Measurements from ENCODE around the gene CTSD.

The CTSD gene

GRCh38 chr11:1743585-1744136 lies 20.1 kb downstream of the CTSD start:
- DNase-seq = no peak
- no peak overlapping the region for H3K4me3 Mint-ChIP-seq
- no peak overlapping the region for H3K27ac Mint-ChIP-seq
- H3K9me3 Mint-ChIP-seq = peaks cover 10% of the 10 kb centered on the region
- CTCF ChIA-PET = no interaction called here
- H3K27me3 Mint-ChIP-seq = peaks cover 32% of the 10 kb centered on the region
- no peaks in the 10 kb centered on the region for H3K36me3 Mint-ChIP-seq
- no peaks in the 10 kb centered on the region for H3K4me1 Mint-ChIP-seq

- CTCF ChIA-PET = no interaction called here
- H3K27ac Mint-ChIP-seq = no peak overlapping the region
- H3K4me1 Mint-ChIP-seq = no peaks in the 10 kb centered on the region
- no peak overlapping the region for H3K4me3 Mint-ChIP-seq
- H3K27me3 Mint-ChIP-seq = peaks cover 29% of the 10 kb centered on the region
- DNase-seq = no peak
- H3K36me3 Mint-ChIP-seq = no peaks in the 10 kb centered on the region
- peaks cover 10% of the 10 kb centered on the region for H3K9me3 Mint-ChIP-seq
Measured at GRCh38 chr11:1742869-1743584, 20.7 kb downstream of the CTSD start.

- CTCF ChIA-PET = interaction anchor here (0.8 kb wide), 1 partner anchor 48 kb away, joined by 3 read pairs; no protein-coding TSS in a partner anchor
- no peaks in the 10 kb centered on the region for H3K4me1 Mint-ChIP-seq
- H3K9me3 Mint-ChIP-seq = peaks cover 16% of the 10 kb centered on the region
- no peaks in the 10 kb centered on the region for H3K36me3 Mint-ChIP-seq
- H3K4me3 Mint-ChIP-seq = no peak overlapping the region
- no peak overlapping the region for H3K27ac Mint-ChIP-seq
- peaks cover 23% of the 10 kb centered on the region for H3K27me3 Mint-ChIP-seq
- no peak for DNase-seq
Measured at GRCh38 chr11:1742371-1742770, 21.4 kb downstream of the CTSD start.

GRCh38 chr11:1741741-1742140 lies 22.0 kb downstream of the CTSD start:
- DNase-seq = no peak
- no peak overlapping the region for H3K4me3 Mint-ChIP-seq
- H3K4me1 Mint-ChIP-seq = no peaks in the 10 kb centered on the region
- no peak overlapping the region for H3K27ac Mint-ChIP-seq
- CTCF ChIA-PET = interaction anchor here (0.8 kb wide), 1 partner anchor 48 kb away, joined by 3 read pairs; no protein-coding TSS in a partner anchor
- H3K9me3 Mint-ChIP-seq = peaks cover 21% of the 10 kb centered on the region
- H3K27me3 Mint-ChIP-seq = peaks cover 16% of the 10 kb centered on the region
- H3K36me3 Mint-ChIP-seq = no peaks in the 10 kb centered on the region

- Mint-ChIP-seq H3K36me3 (no peaks in the 10 kb centered on the region), H3K9me3 (peaks cover 24% of the 10 kb centered on the region), H3K27me3 (peaks cover 19% of the 10 kb centered on the region), H3K4me1 (no peaks in the 10 kb centered on the region), H3K27ac (no peak overlapping the region), H3K4me3 (no peak overlapping the region)
- no peak for DNase-seq
- CTCF ChIA-PET = no interaction called here
Measured at GRCh38 chr11:1740786-1741530, 22.8 kb downstream of the CTSD start.

- CTCF ChIA-PET = no interaction called here
- Mint-ChIP-seq H3K9me3 (peaks cover 21% of the 10 kb centered on the region), H3K4me1 (no peaks in the 10 kb centered on the region), H3K27ac (no peak overlapping the region), H3K27me3 (peaks cover 27% of the 10 kb centered on the region), H3K4me3 (no peak overlapping the region), H3K36me3 (no peaks in the 10 kb centered on the region)
- DNase-seq = no peak
Measured at GRCh38 chr11:1739576-1739975, 24.2 kb downstream of the CTSD start.

GRCh38 chr11:1738380-1738779 lies 25.3 kb downstream of the CTSD start:
- H3K4me3 Mint-ChIP-seq = no peak overlapping the region
- H3K27me3 Mint-ChIP-seq = peaks cover 35% of the 10 kb centered on the region
- DNase-seq = no peak
- peaks cover 7% of the 10 kb centered on the region for H3K4me1 Mint-ChIP-seq
- CTCF ChIA-PET = no interaction called here
- H3K27ac Mint-ChIP-seq = no peak overlapping the region
- H3K9me3 Mint-ChIP-seq = peaks cover 21% of the 10 kb centered on the region
- H3K36me3 Mint-ChIP-seq = no peaks in the 10 kb centered on the region

- peaks cover 21% of the 10 kb centered on the region for H3K9me3 Mint-ChIP-seq
- CTCF ChIA-PET = no interaction called here
- H3K27me3 Mint-ChIP-seq = peaks cover 36% of the 10 kb centered on the region
- no peak overlapping the region for H3K4me3 Mint-ChIP-seq
- peaks cover 7% of the 10 kb centered on the region for H3K4me1 Mint-ChIP-seq
- DNase-seq = no peak
- H3K36me3 Mint-ChIP-seq = no peaks in the 10 kb centered on the region
- H3K27ac Mint-ChIP-seq = no peak overlapping the region
Measured at GRCh38 chr11:1737080-1737757, 26.5 kb downstream of the CTSD start.

- Mint-ChIP-seq H3K36me3 (no peaks in the 10 kb centered on the region), H3K27me3 (peaks cover 36% of the 10 kb centered on the region), H3K4me3 (no peak overlapping the region), H3K9me3 (peaks cover 24% of the 10 kb centered on the region), H3K4me1 (peaks cover 7% of the 10 kb centered on the region), H3K27ac (no peak overlapping the region)
- CTCF ChIA-PET = no interaction called here
- no peak for DNase-seq
Measured at GRCh38 chr11:1736447-1736992, 27.2 kb downstream of the CTSD start.

- H3K27me3 Mint-ChIP-seq = peaks cover 41% of the 10 kb centered on the region
- no peak overlapping the region for H3K27ac Mint-ChIP-seq
- H3K4me3 Mint-ChIP-seq = no peak overlapping the region
- no peak for DNase-seq
- no peaks in the 10 kb centered on the region for H3K36me3 Mint-ChIP-seq
- peaks cover 34% of the 10 kb centered on the region for H3K9me3 Mint-ChIP-seq
- peaks cover 8% of the 10 kb centered on the region for H3K4me1 Mint-ChIP-seq
- CTCF ChIA-PET = no interaction called here
Measured at GRCh38 chr11:1735271-1735670, 28.5 kb downstream of the CTSD start.

- no peak overlapping the region for H3K27ac Mint-ChIP-seq
- H3K36me3 Mint-ChIP-seq = no peaks in the 10 kb centered on the region
- H3K4me3 Mint-ChIP-seq = no peak overlapping the region
- no peak for DNase-seq
- peaks cover 44% of the 10 kb centered on the region for H3K27me3 Mint-ChIP-seq
- peaks cover 14% of the 10 kb centered on the region for H3K4me1 Mint-ChIP-seq
- peaks cover 34% of the 10 kb centered on the region for H3K9me3 Mint-ChIP-seq
- CTCF ChIA-PET = no interaction called here
Measured at GRCh38 chr11:1734641-1735081, 29.1 kb downstream of the CTSD start.

GRCh38 chr11:1733716-1734640 lies 29.7 kb downstream of the CTSD start:
- DNase-seq = no peak
- H3K27ac Mint-ChIP-seq = no peak overlapping the region
- H3K27me3 Mint-ChIP-seq = peaks cover 48% of the 10 kb centered on the region
- H3K4me3 Mint-ChIP-seq = no peak overlapping the region
- CTCF ChIA-PET = no interaction called here
- H3K4me1 Mint-ChIP-seq = peaks cover 21% of the 10 kb centered on the region
- peaks cover 34% of the 10 kb centered on the region for H3K9me3 Mint-ChIP-seq
- H3K36me3 Mint-ChIP-seq = no peaks in the 10 kb centered on the region

- Mint-ChIP-seq H3K36me3 (no peaks in the 10 kb centered on the region), H3K27ac (no peak overlapping the region), H3K27me3 (peaks cover 50% of the 10 kb centered on the region), H3K4me1 (peaks cover 24% of the 10 kb centered on the region), H3K9me3 (peaks cover 34% of the 10 kb centered on the region), H3K4me3 (no peak overlapping the region)
- CTCF ChIA-PET = no interaction called here
- no peak for DNase-seq
Measured at GRCh38 chr11:1733009-1733715, 30.6 kb downstream of the CTSD start.
